GM23248 (cell line): ENCODE results near the gene AADAT. TPM values are rescaled to one million over a fixed set of nuclear protein-coding genes. Genes with fewer than 3 reads are reported as not detected.
"Not testable (repeated sequence)": the region's sequence is repeated elsewhere in the genome, so short reads cannot be mapped to it uniquely, and the experiment has no call there.

ENCODE experiments used
- DNase-seq: peaks from one replicate; pipeline ENCODE4 v3.0.0-alpha.2; 2015
- H2AFZ ChIP-seq: fragments of 200-600 bp; sonication (generic); 2 replicates; pipeline ENCODE4 v1.6.1; 2016; ENCODE audit warnings: antibody characterized with exemption
- H3F3A ChIP-seq: fragments of 200-600 bp; sonication (generic); 2 replicates; pipeline ENCODE4 v1.6.1; 2016; ENCODE audit warnings: mild to moderate bottlenecking, antibody characterized with exemption, mixed run types; ENCODE audit not compliant: insufficient read depth
- H3K27ac ChIP-seq: fragments of 200-600 bp; sonication (generic); 2 replicates; pipeline ENCODE4 v1.5.1; 2016; ENCODE audit warnings: mild to moderate bottlenecking
- H3K27me3 ChIP-seq: fragments of 200-600 bp; sonication (generic); replicated peaks from 2 replicates; pipeline ENCODE4 v1.6.1; 2016; ENCODE audit warnings: mild to moderate bottlenecking; ENCODE audit not compliant: insufficient read depth
- H3K36me3 ChIP-seq: fragments of 200-600 bp; sonication (generic); 2 replicates; pipeline ENCODE4 v1.6.1; 2016; ENCODE audit warnings: low read depth, mild to moderate bottlenecking
- H3K4me1 ChIP-seq: fragments of 200-600 bp; sonication (generic); 2 replicates; pipeline ENCODE4 v1.6.1; 2016; ENCODE audit warnings: mild to moderate bottlenecking; ENCODE audit not compliant: insufficient read depth
- H3K4me2 ChIP-seq: fragments of 200-600 bp; sonication (generic); one replicate; pipeline ENCODE4 v1.6.1; 2016; ENCODE audit warnings: mild to moderate bottlenecking; ENCODE audit not compliant: unreplicated experiment
- H3K4me3 ChIP-seq: fragments of 200-600 bp; sonication (generic); 2 replicates; pipeline ENCODE4 v1.5.1; 2016; ENCODE audit warnings: mild to moderate bottlenecking
- H3K79me2 ChIP-seq: fragments of 200-600 bp; sonication (generic); 2 replicates; pipeline ENCODE4 v1.6.1; 2016; ENCODE audit warnings: mild to moderate bottlenecking; ENCODE audit not compliant: insufficient read depth
- H3K9ac ChIP-seq: fragments of 200-600 bp; sonication (generic); 2 replicates; pipeline ENCODE4 v1.6.1; 2016; ENCODE audit warnings: mild to moderate bottlenecking
- H3K9me2 ChIP-seq: fragments of 200-600 bp; sonication (generic); 2 replicates; pipeline ENCODE4 v1.6.1; 2016; ENCODE audit warnings: mixed run types, mild to moderate bottlenecking, moderate library complexity; ENCODE audit not compliant: insufficient read depth
- H3K9me3 ChIP-seq: fragments of 200-600 bp; sonication (generic); one replicate; pipeline ENCODE4 v1.6.1; 2017; ENCODE audit warnings: low read depth
- H4K20me1 ChIP-seq: fragments of 200-600 bp; sonication (generic); 2 replicates; pipeline ENCODE4 v1.6.0; 2016; ENCODE audit not compliant: insufficient read depth
- EZH2 ChIP-seq: fragments of 200-600 bp; sonication (generic); IDR thresholded peaks from 2 replicates; pipeline ENCODE4 v1.6.1; 2018; ENCODE audit warnings: antibody characterized with exemption, mild to moderate bottlenecking; ENCODE audit not compliant: insufficient read depth, poor library complexity, severe bottlenecking
- EZH2phosphoT487 ChIP-seq: fragments of 200-600 bp; sonication (generic); IDR thresholded peaks from 2 replicates; pipeline ENCODE4 v1.6.1; 2018; ENCODE audit warnings: antibody characterized with exemption, moderate library complexity, mild to moderate bottlenecking, low read depth; ENCODE audit not compliant: insufficient read depth
- WGBS, 2 experiments: methylation state at CpG; one replicate each; pipeline ENCODE4 v1.1.6; 2015 to 2017; ENCODE audit warnings: low lambda C conversion rate in 2 of 2, low coverage in 1 of 2; ENCODE audit errors: missing lambda C conversion rate in 2 of 2; 5-methylcytosine and 5-hydroxymethylcytosine counted together
- in situ Hi-C: fragments of 300-500 bp; cut with MboI; formaldehyde crosslinking; loops from 2 replicates; pipeline ENCODE4 v1.15.0; 2020
- polyA plus RNA-seq: library from polyadenylated mRNA; unstranded; fragments of >200 nt; fragmentation: Nextera tagmentation; extraction: Ambion mirVana; gene quantifications from 2 replicates; pipeline ENCODE4 v1.2.1, GENCODE V29; 2016
- total RNA-seq: library from RNA; depleted of rRNA; stranded (reverse); fragments of >200 nt; shearing (Covaris generic); gene quantifications from 2 replicates; pipeline ENCODE4 v1.2.3, GENCODE V29; 2014

Gene AADAT
- total and polyA plus RNA-seq, 2 experiments from 2014 or later = 4.3 to 7.7 TPM

DNA sequence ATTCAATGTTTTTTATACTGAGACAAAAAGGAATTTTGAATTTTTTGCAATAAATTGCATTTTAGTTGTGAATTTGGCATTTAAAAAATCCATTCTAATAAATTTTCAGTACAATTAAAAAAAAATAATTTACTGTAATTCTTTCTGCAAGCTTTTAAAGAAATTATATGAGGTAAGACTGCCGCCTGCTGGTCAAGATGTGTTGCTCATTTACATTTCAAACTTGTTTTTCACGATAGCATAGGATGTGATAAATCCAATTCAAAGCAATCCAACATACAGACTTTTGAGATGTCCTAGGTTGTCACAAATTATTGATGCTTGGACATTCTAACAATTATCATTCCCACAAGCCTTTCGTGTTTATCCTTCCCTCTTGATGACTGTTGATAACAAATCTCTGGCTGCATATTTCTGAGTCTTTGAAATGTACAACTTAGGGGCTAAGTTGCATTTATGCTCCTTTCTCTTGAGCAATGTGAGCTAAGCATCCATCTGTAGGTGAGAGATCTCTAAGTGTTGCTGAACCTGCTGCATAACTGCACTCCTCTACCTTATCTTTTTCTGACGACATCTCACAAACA lies 41.9 kb downstream of the AADAT start:
- Histone ChIP-seq H3K4me2 (no peak overlapping the region), H2AFZ (no peak overlapping the region), H4K20me1 (no peaks in the 10 kb centered on the region), H3K27me3 (0 out of 2 replicates have a peak, but pooled peaks cover 11% of the 10 kb centered on the region), H3K4me3 (no peak overlapping the region), H3K79me2 (no peaks in the 10 kb centered on the region), H3K9me2 (no peaks in the 10 kb centered on the region), H3F3A (no peaks in the 10 kb centered on the region), H3K4me1 (no peaks in the 10 kb centered on the region), H3K9me3 (no peaks in the 10 kb centered on the region), H3K27ac (no peak overlapping the region), H3K9ac (no peak overlapping the region), H3K36me3 (no peaks in the 10 kb centered on the region)
- TF ChIP-seq EZH2 = no peak
- no peak for TF ChIP-seq EZH2phosphoT487
- WGBS, 2 experiments = 12 to 13% methylated on average over 4 of the region's 4 CpGs
- peak; percentile 71 for DNase-seq
- in situ Hi-C loops = loop anchor here (25.0 kb wide), 1 partner anchor 436 kb away; the partner anchor contains the start of genes CLCN3 and NEK1

DNA sequence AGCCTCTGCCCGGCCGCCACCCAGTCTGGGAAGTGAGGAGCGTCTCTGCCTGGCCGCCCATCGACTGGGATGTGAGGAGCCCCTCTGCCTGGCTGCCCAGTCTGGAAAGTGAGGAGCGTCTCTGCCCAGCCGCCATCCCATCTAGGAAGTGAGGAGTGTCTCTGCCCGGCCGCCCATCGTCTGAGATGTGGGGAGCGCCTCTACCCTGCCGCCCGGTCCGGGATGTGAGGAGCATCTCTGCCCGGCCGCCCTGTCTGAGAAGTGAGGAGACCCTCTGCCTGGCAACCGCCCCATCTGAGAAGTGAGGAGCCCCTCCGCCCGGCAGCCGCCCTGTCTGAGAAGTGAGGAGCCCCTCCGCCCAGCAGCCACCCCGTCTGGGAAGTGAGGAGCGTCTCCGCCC lies 43.6 kb downstream of the AADAT start:
- DNase-seq = not testable (repeated sequence)
- in situ Hi-C loops = loop anchor here (25.0 kb wide), 1 partner anchor 434 kb away; the partner anchor contains the start of genes CLCN3 and NEK1

DNA sequence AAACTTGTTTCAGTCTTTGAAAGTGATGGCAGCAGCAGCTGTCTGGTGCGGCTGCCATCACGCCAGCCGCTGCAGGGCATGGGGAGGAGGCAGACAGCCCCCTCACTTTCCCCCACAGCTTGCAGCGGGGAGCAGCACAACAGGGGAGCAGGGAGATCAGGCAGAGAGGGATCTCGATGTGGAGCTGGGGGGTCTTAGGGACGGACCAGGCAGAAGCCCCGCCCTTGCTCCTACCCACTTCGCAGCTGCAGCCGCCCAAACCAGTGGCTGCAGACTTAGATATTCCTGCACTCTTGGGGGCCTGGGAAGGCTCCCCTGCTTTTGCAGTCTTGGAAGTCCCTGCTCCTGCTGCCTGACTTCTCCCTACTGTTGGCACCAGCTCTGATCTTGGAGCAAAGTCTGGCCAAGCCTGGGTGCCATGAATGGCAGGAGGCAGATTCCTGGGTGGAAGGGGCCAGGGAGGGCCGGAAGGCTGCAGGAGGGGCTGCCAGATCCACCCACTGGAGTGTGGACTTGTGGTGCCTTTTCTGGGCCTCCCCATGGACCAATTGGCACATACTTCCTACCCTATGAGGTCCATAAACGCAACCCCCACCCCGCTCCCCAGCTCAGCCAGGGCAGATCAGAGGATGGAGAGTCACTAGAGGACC lies 49.6 kb downstream of the AADAT start:
- no peak for DNase-seq
- WGBS, 2 experiments = 66 to 72% methylated on average over 12 of the region's 12 CpGs
- Histone ChIP-seq H3K4me1 (no peaks in the 10 kb centered on the region), H4K20me1 (no peaks in the 10 kb centered on the region), H3K4me2 (no peak overlapping the region), H3K9me2 (no peaks in the 10 kb centered on the region), H3F3A (no peaks in the 10 kb centered on the region), H3K9me3 (no peaks in the 10 kb centered on the region), H3K4me3 (no peak overlapping the region), H2AFZ (no peak overlapping the region), H3K36me3 (no peaks in the 10 kb centered on the region), H3K27me3 (0 out of 2 replicates have a peak, but pooled peaks cover 9% of the 10 kb centered on the region), H3K79me2 (no peaks in the 10 kb centered on the region), H3K9ac (no peak overlapping the region), H3K27ac (no peak overlapping the region)
- in situ Hi-C loops = loop anchor here (5.0 to 25.0 kb wide), 2 partner anchors 228 to 428 kb away; partner anchors contain the start of genes CLCN3 and NEK1
- TF ChIP-seq EZH2phosphoT487 (no peak), EZH2 (no peak)

More for the DNA sequence above, 43.6 kb downstream of the AADAT start:
- not testable (repeated sequence) for H2AFZ ChIP-seq, H3F3A ChIP-seq, H3K4me2 ChIP-seq, H4K20me1 ChIP-seq, H3K36me3 ChIP-seq, H3K9me3 ChIP-seq, H3K4me1 ChIP-seq, H3K27ac ChIP-seq, H3K9me2 ChIP-seq, H3K79me2 ChIP-seq, H3K4me3 ChIP-seq, H3K9ac ChIP-seq
- H3K27me3 ChIP-seq = 0 out of 2 replicates have a peak, but pooled peaks cover 11% of the 10 kb centered on the region
- WGBS, 2 experiments = 90 to 92% methylated on average over 12 to 20 of the region's 24 CpGs

DNA sequence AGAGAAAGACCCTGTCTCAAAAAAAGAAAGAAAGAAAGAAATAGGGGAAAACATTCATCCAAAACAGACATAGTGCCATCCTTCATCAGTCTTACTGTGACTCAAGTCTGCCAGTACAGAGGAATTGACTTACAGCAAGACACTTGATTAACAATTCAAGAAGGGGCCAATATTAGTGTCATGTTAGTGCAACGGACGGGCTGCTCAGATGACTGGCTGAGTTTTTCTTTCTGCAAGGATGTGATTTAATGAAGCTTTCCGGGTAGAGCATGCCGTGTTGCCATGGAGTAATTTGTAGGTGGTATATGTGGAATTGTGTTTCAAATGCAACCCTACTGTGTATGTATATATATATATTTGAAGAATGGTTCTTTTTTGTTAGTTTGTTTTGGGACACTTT lies 51.0 kb downstream of the AADAT start:
- in situ Hi-C loops = loop anchor here (25.0 kb wide), 1 partner anchor 426 kb away; the partner anchor contains the start of genes CLCN3 and NEK1
- Histone ChIP-seq H3K36me3 (no peaks in the 10 kb centered on the region), H3K4me1 (no peaks in the 10 kb centered on the region), H3K4me2 (no peak overlapping the region), H3K79me2 (no peaks in the 10 kb centered on the region), H4K20me1 (no peaks in the 10 kb centered on the region), H3K9ac (no peak overlapping the region), H3K4me3 (no peak overlapping the region), H3F3A (no peaks in the 10 kb centered on the region), H3K9me3 (no peaks in the 10 kb centered on the region), H3K27me3 (0 out of 2 replicates have a peak, but pooled peaks cover 9% of the 10 kb centered on the region), H3K9me2 (no peaks in the 10 kb centered on the region), H2AFZ (no peak overlapping the region), H3K27ac (no peak overlapping the region)
- WGBS, 2 experiments = 47 to 54% methylated on average over 4 of the region's 4 CpGs
- DNase-seq = no peak
- TF ChIP-seq EZH2 = no peak
- no peak for TF ChIP-seq EZH2phosphoT487
